Measurements from ENCODE around the gene RBM39.

GRCh38 chr20:35768731-35769664 is 26.9 kb upstream of the RBM39 start:
- TF ChIP-seq CTCF (IDR thresholded peaks at IDR 0.05; ENCODE audit: low read depth, low read length) (no peak), EZH2phosphoT487 (IDR thresholded peaks at IDR 0.05; ENCODE audit: low read depth) (no peak)
